B cell (primary cell): Measurements from ENCODE around the gene SARM1. TPM values are rescaled to one million over a fixed set of nuclear protein-coding genes. Genes with fewer than 3 reads are reported as not detected.

ENCODE experiments used
- ATAC-seq: fragments of 200-7000 bp; cut with Tn5 transposase; one replicate; pipeline ENCODE4 v1.10.0; 2021; ENCODE audit warnings: low read depth, mild to moderate bottlenecking, moderate number of reproducible peaks, moderate library complexity
- CTCF ChIA-PET: fragments of 350-600 bp; sonication (Branson Sonifier 250); formaldehyde crosslinking; loops from one replicate; lab custom pipeline; 2021; ENCODE audit warnings: antibody characterized with exemption, inconsistent platforms; lab: Charles Lee
- POLR2A ChIA-PET: fragments of 350-600 bp; sonication (Branson Sonifier 250); formaldehyde crosslinking; loops from one replicate; lab custom pipeline; 2021; ENCODE audit warnings: antibody characterized with exemption; lab: Charles Lee
- DNase-seq: peaks from one replicate; pipeline ENCODE4 v3.0.0; 2013
- H2AFZ ChIP-seq: 2 replicates; pipeline ENCODE4 v1.6.1; 2012; ENCODE audit warnings: mild to moderate bottlenecking, low read depth, low read length; ENCODE audit not compliant: insufficient read depth, poor library complexity, severe bottlenecking
- H3K27ac ChIP-seq, 2 donors: 1 replicate in 1 of 2; 2 replicates in 1 of 2; pipeline ENCODE4 v1.5.1; 2012 to 2013; ENCODE audit warnings: low read length in 2 of 2, mild to moderate bottlenecking in 2 of 2, moderate library complexity in 1 of 2
- H3K27me3 ChIP-seq, 4 experiments: fragments of 200-600 bp in 1 of 4; sonication (generic) in 1 of 4; replicated peaks in 1 of 4; 1 replicate in 2 of 4; 2 replicates in 2 of 4; pipeline versions ENCODE4 v1.6.1 to v1.7.0; 2013 to 2016; ENCODE audit warnings: low read length in 3 of 4, mild to moderate bottlenecking in 2 of 4, mixed read lengths in 1 of 4, moderate library complexity in 1 of 4; ENCODE audit not compliant: insufficient read depth in 4 of 4, control insufficient read depth in 3 of 4; ENCODE audit errors: control extremely low read depth in 1 of 4
- H3K36me3 ChIP-seq, 2 experiments: replicated peaks in 1 of 2; 1 replicate in 1 of 2; 2 replicates in 1 of 2; pipeline versions ENCODE4 v1.6.1 to v1.7.1; 2013; ENCODE audit warnings: low read length in 1 of 2; ENCODE audit not compliant: insufficient read depth in 2 of 2, control insufficient read depth in 1 of 2; ENCODE audit errors: control extremely low read depth in 1 of 2, extremely low read depth in 1 of 2
- H3K4me1 ChIP-seq, 2 donors: fragments of 200-600 bp in 1 of 2; sonication (generic) in 1 of 2; 1 replicate in 1 of 2; 2 replicates in 1 of 2; pipeline versions ENCODE4 v1.5.1 to v1.6.1; 2013 to 2017; ENCODE audit warnings: low read length in 2 of 2; ENCODE audit not compliant: control insufficient read depth in 2 of 2, insufficient read depth in 2 of 2
- H3K4me2 ChIP-seq: replicated peaks from 2 replicates; pipeline ENCODE3; 2012; ENCODE audit warnings: mild to moderate bottlenecking, low read depth, low read length; ENCODE audit not compliant: poor library complexity, severe bottlenecking
- H3K4me3 ChIP-seq, 5 experiments: fragments of 200-600 bp in 1 of 5; sonication (generic) in 1 of 5; 1 replicate in 3 of 5; 2 replicates in 2 of 5; pipeline versions ENCODE4 v1.5.1 to v1.7.0; 2011 to 2016; ENCODE audit warnings: low read length in 4 of 5, mild to moderate bottlenecking in 4 of 5, low read depth in 2 of 5, control low read depth in 1 of 5, moderate library complexity in 1 of 5; ENCODE audit not compliant: insufficient read depth in 1 of 5; ENCODE audit errors: control extremely low read depth in 1 of 5, extremely low read depth in 1 of 5
- H3K79me2 ChIP-seq: fragments of 200-600 bp; sonication (generic); one replicate; pipeline ENCODE4 v1.6.0; 2016; ENCODE audit warnings: low read length; ENCODE audit not compliant: control insufficient read depth, insufficient read depth
- H3K9ac ChIP-seq: fragments of 200-600 bp; sonication (generic); 2 replicates; pipeline ENCODE4 v1.6.1; 2017; ENCODE audit warnings: mild to moderate bottlenecking, low read length, moderate library complexity
- H3K9me3 ChIP-seq, 3 donors: one replicate each; pipeline versions ENCODE4 v1.6.1 to v1.7.1; 2013; ENCODE audit warnings: low read length in 2 of 3; ENCODE audit not compliant: control insufficient read depth in 2 of 3, insufficient read depth in 1 of 3; ENCODE audit errors: control extremely low read depth in 1 of 3
- H4K20me1 ChIP-seq: 2 replicates; pipeline ENCODE4 v1.6.0; 2012; ENCODE audit warnings: mild to moderate bottlenecking, low read length; ENCODE audit not compliant: insufficient read depth, control insufficient read depth, poor library complexity, severe bottlenecking
- H3K27ac Mint-ChIP-seq: one replicate; pipeline ENCODE4 v1.8.0; 2021; ENCODE audit warnings: mixed read lengths
- H3K27me3 Mint-ChIP-seq: one replicate; pipeline ENCODE4 v1.8.0; 2021; ENCODE audit warnings: mixed read lengths
- H3K4me1 Mint-ChIP-seq: one replicate; pipeline ENCODE4 v1.8.0; 2021; ENCODE audit warnings: mixed read lengths
- H3K4me3 Mint-ChIP-seq: one replicate; pipeline ENCODE4 v1.8.0; 2021; ENCODE audit warnings: mixed read lengths
- H3K9me3 Mint-ChIP-seq: one replicate; pipeline ENCODE4 v1.8.0; 2022; ENCODE audit warnings: mixed read lengths; ENCODE audit not compliant: insufficient read depth
- CTCF ChIP-seq: fragments of 200-600 bp; IDR thresholded peaks from one replicate; pipeline ENCODE4 v1.8.0; 2022; ENCODE audit warnings: antibody characterized with exemption, mild to moderate bottlenecking
- EZH2 ChIP-seq: IDR thresholded peaks from 2 replicates; pipeline ENCODE4 v1.6.1; 2012; ENCODE audit warnings: borderline replicate concordance, low read depth, mild to moderate bottlenecking, moderate library complexity, low read length; ENCODE audit not compliant: insufficient read depth, poor library complexity, severe bottlenecking
- WGBS: methylation state at CpG from one replicate; pipeline ENCODE4 v1.1.5; 2013; ENCODE audit warnings: missing lambda C conversion rate; ENCODE audit not compliant: insufficient coverage; 5-methylcytosine and 5-hydroxymethylcytosine counted together
- intact Hi-C: fragments of 100-400 bp; cut with micrococcal nuclease; formaldehyde crosslinking; loops from one replicate; pipeline ENCODE4 v1.10.0; 2022
- polyA plus RNA-seq: library from polyadenylated mRNA; depleted of rRNA; stranded (reverse); fragments of >200 nt; gene quantifications from 2 replicates; pipeline ENCODE4 v1.2.3, GENCODE V29; 2012
- total RNA-seq, 2 donors: library from RNA; stranded (reverse); fragments of 120-200 nt in 1 of 2; gene quantifications; 1 replicate in 1 of 2; 2 replicates in 1 of 2; pipeline versions ENCODE4 v1.2.3 to v1.2.4, GENCODE V29; 2013 to 2022

SARM1 gene
- total and polyA plus RNA-seq, 2 donors (not counting 1 experiment from before 2014, with no cell fraction given): 22.5 to 32.8 TPM

GRCh38 chr17:28365487-28365886 is 6.0 kb upstream of the SARM1 start:
- TF ChIP-seq CTCF: no peak
- TF ChIP-seq EZH2: no peak
- no peak overlapping the region for H3K27ac Mint-ChIP-seq

GRCh38 chr17:28366605-28367004 is 4.9 kb upstream of the SARM1 start:
- peaks cover 6% of the 10 kb centered on the region for H3K4me1 Mint-ChIP-seq
- Histone ChIP-seq H3K79me2 (no peaks in the 10 kb centered on the region), H3K27me3 (no peaks in the 10 kb centered on the region), H3K4me3 (no peak overlapping the region), H2AFZ (no peak overlapping the region), H3K4me2 (no peak overlapping the region), H3K4me1 (peaks cover 3 to 8% of the 10 kb centered on the region in 2 donors), H3K9ac (no peak overlapping the region), H3K9me3 (no peaks in the 10 kb centered on the region), H4K20me1 (no peaks in the 10 kb centered on the region), H3K27ac (no peak overlapping the region), H3K36me3 (peaks cover 0 to 32% of the 10 kb centered on the region in 2 experiments)
- DNase-seq (no peak), ATAC-seq (no peak)
- WGBS: no CpG with 5 or more reads among the region's 1 CpG
- ChIA-PET CTCF (interaction anchor here (0.6 to 1.2 kb wide), 3 partner anchors 50 to 178 kb away, joined by 3 to 4 read pairs (median 3); no protein-coding TSS in a partner anchor), POLR2A (no interaction called here)
- no peak for TF ChIP-seq EZH2
- TF ChIP-seq CTCF: no peak
- no peak overlapping the region for H3K4me3 Mint-ChIP-seq
- no peaks in the 10 kb centered on the region for H3K27me3 Mint-ChIP-seq
- no peaks in the 10 kb centered on the region for H3K9me3 Mint-ChIP-seq
- intact Hi-C loops: no loop called here
- H3K27ac Mint-ChIP-seq: no peak overlapping the region

More at GRCh38 chr17:28365487-28365886, 6.0 kb upstream of the SARM1 start:
- Histone ChIP-seq H3K79me2 (no peaks in the 10 kb centered on the region), H3K4me3 (no peak overlapping the region), H3K4me1 (no peaks in the 10 kb centered on the region), H3K4me2 (no peak overlapping the region), H3K27me3 (no peaks in the 10 kb centered on the region), H2AFZ (no peak overlapping the region), H3K9me3 (no peaks in the 10 kb centered on the region), H4K20me1 (peaks cover 9% of the 10 kb centered on the region), H3K36me3 (peaks cover 0 to 43% of the 10 kb centered on the region in 2 experiments), H3K27ac (no peak overlapping the region), H3K9ac (no peak overlapping the region)
- Mint-ChIP-seq H3K9me3 (no peaks in the 10 kb centered on the region), H3K27me3 (no peaks in the 10 kb centered on the region), H3K4me1 (peaks cover under 1% of the 10 kb centered on the region), H3K4me3 (no peak overlapping the region)
- ATAC-seq (no peak), DNase-seq (no peak)
- ChIA-PET CTCF (interaction anchor here (0.7 kb wide), 1 partner anchor 252 kb away, joined by 3 read pairs; no protein-coding TSS in a partner anchor), POLR2A (no interaction called here)
- intact Hi-C loops: no loop called here
- WGBS: no CpG with 5 or more reads among the region's 3 CpGs
